Panc1 (cell line): ENCODE data around the gene TEX261. TPM values are rescaled to one million over a fixed set of nuclear protein-coding genes. Genes with fewer than 3 reads are reported as not detected.
"Not testable (repeated sequence)": the region's sequence is repeated elsewhere in the genome, so short reads cannot be mapped to it uniquely, and the experiment has no call there.

ENCODE experiments used
- ATAC-seq: fragments of 200-7000 bp; cut with Tn5 transposase; 2 replicates; pipeline ENCODE4 v1.9.1; 2020; ENCODE audit warnings: mild to moderate bottlenecking, moderate library complexity
- BruUV-seq: library from RNA; stranded (reverse); fragments of 400-500 nt; replicated peaks from 2 replicates; lab custom pipeline; 2021; lab: Mats Ljungman, UMichigan
- CTCF ChIA-PET: fragments of 300-600 bp; sonication (Branson Sonifier 250); formaldehyde crosslinking; loops from one replicate; lab custom pipeline; 2022; ENCODE audit warnings: antibody characterized with exemption; lab: Charles Lee
- POLR2A ChIA-PET: fragments of 300-600 bp; sonication (Branson Sonifier 250); formaldehyde crosslinking; loops from one replicate; lab custom pipeline; 2022; ENCODE audit warnings: antibody characterized with exemption; lab: Charles Lee
- DNase-seq: peaks from one replicate; pipeline ENCODE4 v3.0.0-alpha.2; 2010; ENCODE audit warnings: low read depth, low spot score
- H3K27ac ChIP-seq: 2 replicates; pipeline ENCODE4 v1.5.1; 2011; ENCODE audit warnings: mild to moderate bottlenecking, low read length, inconsistent platforms
- H3K27me3 ChIP-seq: fragments of 200-500 bp; sonication (Bioruptor generic); 2 replicates; pipeline ENCODE4 v1.6.0; 2014; ENCODE audit warnings: low read length, inconsistent platforms; ENCODE audit not compliant: control insufficient read depth, insufficient read depth
- H3K36me3 ChIP-seq: fragments of 200-500 bp; sonication (Bioruptor generic); 2 replicates; pipeline ENCODE4 v1.5.1; 2014; ENCODE audit warnings: inconsistent platforms, mild to moderate bottlenecking, low read length, moderate library complexity; ENCODE audit not compliant: control insufficient read depth, insufficient read depth
- H3K4me1 ChIP-seq: 2 replicates; pipeline ENCODE4 v1.5.1; 2011; ENCODE audit warnings: inconsistent platforms, mild to moderate bottlenecking, low read length, moderate library complexity; ENCODE audit not compliant: control insufficient read depth, insufficient read depth
- H3K4me3 ChIP-seq, 2 experiments: 2 replicates each; pipeline ENCODE4 v1.5.1; 2011 to 2012; ENCODE audit warnings: low read depth in 2 of 2, low read length in 2 of 2, mild to moderate bottlenecking in 2 of 2, inconsistent platforms in 1 of 2, moderate library complexity in 1 of 2
- H3K9me3 ChIP-seq: fragments of 200-500 bp; sonication (Bioruptor generic); 2 replicates; pipeline ENCODE4 v1.5.1; 2014; ENCODE audit warnings: low read depth, mild to moderate bottlenecking, inconsistent platforms, low read length, moderate library complexity; ENCODE audit not compliant: control insufficient read depth, insufficient read depth
- POLR2AphosphoS5 ChIP-seq: IDR thresholded peaks from 2 replicates; pipeline ENCODE4 v1.6.1; 2012; ENCODE audit warnings: mild to moderate bottlenecking, low read depth, low read length, moderate library complexity
- REST ChIP-seq, 2 experiments: IDR thresholded peaks; 2 replicates each; pipeline ENCODE4 v1.6.1; 2011 to 2012; ENCODE audit warnings: low read depth in 2 of 2, control low read depth in 1 of 2, low read length in 1 of 2, mild to moderate bottlenecking in 1 of 2, moderate library complexity in 1 of 2; ENCODE audit not compliant: insufficient read depth in 1 of 2
- SIN3A ChIP-seq: IDR thresholded peaks from 2 replicates; pipeline ENCODE4 v1.6.1; 2012; ENCODE audit warnings: low read depth, mild to moderate bottlenecking, low read length, moderate library complexity, borderline replicate concordance; ENCODE audit not compliant: insufficient read depth
- TCF7L2 ChIP-seq: IDR thresholded peaks from 2 replicates; pipeline ENCODE4 v1.6.1; 2011; ENCODE audit warnings: mild to moderate bottlenecking, low read depth, low read length, inconsistent platforms
- in situ Hi-C: cut with HindIII; loops from 2 replicates; pipeline ENCODE4 v1.10.0; 2016; ENCODE audit warnings: low sequenced_read_pairs, low pct_unique_long_range_greater_than_20kb
- intact Hi-C: fragments of 100-400 bp; cut with micrococcal nuclease; formaldehyde crosslinking; loops from one replicate; pipeline ENCODE4 v1.10.0; 2022; ENCODE audit not compliant: unreplicated experiment
- total RNA-seq: library from RNA; stranded (reverse); gene quantifications from one replicate; pipeline ENCODE4 v1.2.1, GENCODE V29; 2021; ENCODE audit not compliant: unreplicated experiment
- TF ChIP-seq, protein P1 (sequence below): fragments of 450-650 bp; IDR thresholded peaks from 2 replicates; pipeline ENCODE4 v1.5.1; 2017; ENCODE audit warnings: mild to moderate bottlenecking

Gene TEX261
- total RNA-seq, 1 experiment from 2014 or later, result 64.9 TPM

DNA sequence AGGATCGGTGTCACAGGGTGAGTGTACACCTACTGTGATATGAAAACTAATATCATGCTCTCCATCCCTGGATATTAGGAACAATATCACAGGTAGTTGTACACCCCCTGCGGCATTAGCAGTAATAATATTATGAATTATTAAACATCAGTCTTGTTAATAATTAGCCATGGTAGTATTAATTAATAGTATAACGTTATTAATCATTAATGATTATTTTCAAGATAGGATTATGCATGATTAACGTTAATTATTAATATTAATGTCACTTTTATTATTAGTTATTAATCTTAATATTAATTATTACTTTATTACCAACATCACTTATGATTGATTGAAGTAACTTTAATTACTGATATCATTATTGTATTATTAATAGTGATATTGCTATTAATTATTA is 47.6 kb upstream of the TEX261 start:
- Histone ChIP-seq H3K4me1 (no peaks in the 10 kb centered on the region), H3K36me3 (no peaks in the 10 kb centered on the region), H3K9me3 (no peaks in the 10 kb centered on the region), H3K27me3 (peaks cover 6% of the 10 kb centered on the region), H3K4me3 (no peak overlapping the region), H3K27ac (no peak overlapping the region)
- in situ Hi-C loops, result no loop called here
- ChIA-PET CTCF (no interaction called here), POLR2A (no interaction called here)
- BruUV-seq, result no TSS peak
- no peak for TF ChIP-seq POLR2AphosphoS5
- TF ChIP-seq, protein P1, sequence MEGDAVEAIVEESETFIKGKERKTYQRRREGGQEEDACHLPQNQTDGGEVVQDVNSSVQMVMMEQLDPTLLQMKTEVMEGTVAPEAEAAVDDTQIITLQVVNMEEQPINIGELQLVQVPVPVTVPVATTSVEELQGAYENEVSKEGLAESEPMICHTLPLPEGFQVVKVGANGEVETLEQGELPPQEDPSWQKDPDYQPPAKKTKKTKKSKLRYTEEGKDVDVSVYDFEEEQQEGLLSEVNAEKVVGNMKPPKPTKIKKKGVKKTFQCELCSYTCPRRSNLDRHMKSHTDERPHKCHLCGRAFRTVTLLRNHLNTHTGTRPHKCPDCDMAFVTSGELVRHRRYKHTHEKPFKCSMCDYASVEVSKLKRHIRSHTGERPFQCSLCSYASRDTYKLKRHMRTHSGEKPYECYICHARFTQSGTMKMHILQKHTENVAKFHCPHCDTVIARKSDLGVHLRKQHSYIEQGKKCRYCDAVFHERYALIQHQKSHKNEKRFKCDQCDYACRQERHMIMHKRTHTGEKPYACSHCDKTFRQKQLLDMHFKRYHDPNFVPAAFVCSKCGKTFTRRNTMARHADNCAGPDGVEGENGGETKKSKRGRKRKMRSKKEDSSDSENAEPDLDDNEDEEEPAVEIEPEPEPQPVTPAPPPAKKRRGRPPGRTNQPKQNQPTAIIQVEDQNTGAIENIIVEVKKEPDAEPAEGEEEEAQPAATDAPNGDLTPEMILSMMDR, result no peak
- TF ChIP-seq SIN3A, result no peak
- TF ChIP-seq REST (IDR thresholded peaks at IDR 0.05; ENCODE audit: insufficient read depth in 1 of 2, low read depth in 2 of 2, low read length in 1 of 2), result no peak
- no peak for TF ChIP-seq TCF7L2
- intact Hi-C loops, result no loop called here
- ATAC-seq (no peak), DNase-seq (no peak)

DNA sequence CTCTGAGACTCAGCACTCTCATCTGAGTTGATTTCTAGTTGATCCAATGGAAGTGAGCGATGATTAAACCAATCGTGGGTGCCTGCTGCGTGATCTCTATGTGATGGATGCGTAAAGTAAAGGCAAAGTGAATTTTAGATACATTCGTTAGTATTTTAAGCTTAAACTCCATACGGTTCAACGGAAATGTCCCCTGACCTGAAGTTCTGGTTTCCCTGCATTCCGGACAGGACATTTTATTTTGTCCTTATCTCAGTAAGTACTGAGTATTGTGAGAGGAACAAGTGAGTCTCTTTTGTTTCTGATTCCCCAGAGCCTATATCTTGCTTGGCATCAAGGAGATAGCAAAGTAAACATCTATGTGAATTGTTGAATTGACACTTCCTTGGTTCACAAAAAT is 41.6 kb upstream of the TEX261 start:
- in situ Hi-C loops, H3K4me1 ChIP-seq, H3K27me3 ChIP-seq, H3K36me3 ChIP-seq, H3K9me3 ChIP-seq, CTCF ChIA-PET, H3K4me3 ChIP-seq, BruUV-seq, POLR2A ChIA-PET, intact Hi-C loops, H3K27ac ChIP-seq, DNase-seq, ATAC-seq: not testable (repeated sequence)

DNA sequence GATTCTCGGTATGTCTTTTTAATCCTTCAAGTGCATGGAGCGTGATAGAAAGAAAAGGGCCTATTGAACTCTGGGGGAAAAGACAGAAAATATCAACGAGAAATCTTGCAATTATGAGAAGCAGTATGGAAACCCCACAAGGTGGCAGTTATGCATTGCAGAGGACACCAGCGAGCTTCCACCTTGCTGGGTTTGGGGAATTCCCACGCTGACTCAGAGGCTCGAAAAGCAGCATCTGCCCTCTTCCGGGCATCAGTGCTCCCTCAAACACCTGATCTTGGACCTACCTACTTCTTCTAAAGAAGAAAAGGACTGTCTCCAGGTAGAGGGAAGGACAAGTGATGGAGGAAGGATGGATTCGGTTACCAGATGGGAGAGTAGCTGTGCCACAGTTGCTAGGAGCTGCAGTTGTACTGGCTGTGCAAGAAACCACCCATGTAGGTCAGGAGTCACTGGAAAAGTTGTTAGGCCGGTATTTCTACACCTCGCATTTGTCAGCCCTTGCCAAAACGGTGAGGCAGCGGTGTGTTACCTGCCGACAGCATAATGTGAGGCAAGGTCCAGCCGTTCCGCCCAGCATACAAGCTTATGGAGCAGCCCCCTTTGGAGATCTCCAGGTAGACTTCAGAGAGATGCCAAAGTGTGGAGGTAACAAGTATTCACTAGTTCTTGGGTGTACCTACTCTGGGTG is 29.0 kb upstream of the TEX261 start:
- TF ChIP-seq, protein P1, result peak; percentile 30; the same call in 1 of the 2 replicates
- CTCF ChIA-PET, result not testable (repeated sequence)

GRCh38 chr2:71021394-71021793 is 26.7 kb upstream of the TEX261 start:
- in situ Hi-C loops, BruUV-seq, CTCF ChIA-PET, DNase-seq, POLR2A ChIA-PET, H3K27me3 ChIP-seq, ATAC-seq, H3K4me3 ChIP-seq, H3K36me3 ChIP-seq, H3K4me1 ChIP-seq, intact Hi-C loops, H3K27ac ChIP-seq, H3K9me3 ChIP-seq: not testable (repeated sequence)

More for the DNA sequence above, 29.0 kb upstream of the TEX261 start:
- in situ Hi-C loops, H3K36me3 ChIP-seq, H3K4me3 ChIP-seq, intact Hi-C loops, ATAC-seq, DNase-seq, H3K27me3 ChIP-seq, H3K27ac ChIP-seq, H3K9me3 ChIP-seq, POLR2A ChIA-PET, H3K4me1 ChIP-seq, BruUV-seq: not testable (repeated sequence)
